Measurements from ENCODE around the gene IL9R. TPM values are rescaled to one million over a fixed set of nuclear protein-coding genes. Genes with fewer than 3 reads are reported as not detected.
"Not testable (repeated sequence)": the region's sequence is repeated elsewhere in the genome, so short reads cannot be mapped to it uniquely, and the experiment has no call there.

IL9R gene
- polyA plus RNA-seq, 1 experiment: not detected

- CTCF ChIA-PET; POLR2A ChIA-PET; H3K36me3 ChIP-seq (ENCODE audit: control insufficient read depth, insufficient read depth, low read length); H3K4me3 ChIP-seq (ENCODE audit: low read depth, low read length); DNase-seq (ENCODE audit: low read depth); H3K27me3 ChIP-seq (ENCODE audit: control insufficient read depth, insufficient read depth, low read length): not testable (repeated sequence)
Observed at GRCh38 chrX:156029707-156030442, 32.4 kb downstream of the IL9R start.

GRCh38 chrX:156030474-156030873 lies 33.0 kb downstream of the IL9R start:
- DNase-seq (ENCODE audit: low read depth); POLR2A ChIA-PET; H3K36me3 ChIP-seq (ENCODE audit: control insufficient read depth, insufficient read depth, low read length); CTCF ChIA-PET; H3K27me3 ChIP-seq (ENCODE audit: control insufficient read depth, insufficient read depth, low read length); H3K4me3 ChIP-seq (ENCODE audit: low read depth, low read length): not testable (repeated sequence)

Other genes with a start within 250 kb of the IL9R start
- gene VAMP7, start 116.4 kb upstream of the IL9R start, polyA plus RNA-seq (2011; rRNA removed): 28.1 and 54.9 TPM in 2 replicates

Measured in BJ (cell line).